Brain microvascular endothelial cell (primary cell): ENCODE results near the gene B3GLCT.
"Not testable (repeated sequence)": the region's sequence is repeated elsewhere in the genome, so short reads cannot be mapped to it uniquely, and the experiment has no call there.

ENCODE experiments used
- DNase-seq: peaks from one replicate; pipeline ENCODE4 v3.0.0-alpha.2; 2020
- H3K27ac ChIP-seq: fragments of 250-450 bp; sonication (Bioruptor Pico); 2 replicates; pipeline ENCODE4 v1.5.1; 2020; ENCODE audit warnings: mild to moderate bottlenecking, moderate library complexity
- H3K27me3 ChIP-seq: fragments of 250-450 bp; sonication (Bioruptor Pico); replicated peaks from 2 replicates; pipeline ENCODE4 v1.5.1; 2020; ENCODE audit warnings: mild to moderate bottlenecking
- H3K36me3 ChIP-seq: fragments of 250-450 bp; sonication (Bioruptor Pico); replicated peaks from 2 replicates; pipeline ENCODE4 v1.5.1; 2020; ENCODE audit warnings: mild to moderate bottlenecking
- H3K4me3 ChIP-seq: 2 replicates; pipeline ENCODE4 v1.5.1; 2011; ENCODE audit warnings: low read depth, mild to moderate bottlenecking, control low read depth, low read length, moderate library complexity
- CTCF ChIP-seq: IDR thresholded peaks from 2 replicates; pipeline ENCODE4 v1.5.1; 2011; ENCODE audit warnings: low read depth, mild to moderate bottlenecking, moderate library complexity, low read length, control low read depth, inconsistent platforms; ENCODE audit errors: missing control alignments
- in situ Hi-C: cut with HindIII; loops from 2 replicates; pipeline ENCODE4 v1.10.0; 2017; ENCODE audit warnings: low sequenced_read_pairs, low pct_ligation_motif_present

The B3GLCT gene

GRCh38 chr13:31209841-31210210 lies 10.1 kb downstream of the B3GLCT start:
- H3K27me3 ChIP-seq: no peaks in the 10 kb centered on the region
- no peak for TF ChIP-seq CTCF
- H3K36me3 ChIP-seq: no peaks in the 10 kb centered on the region
- H3K27ac ChIP-seq: no peak overlapping the region
- H3K4me3 ChIP-seq: no peak overlapping the region
- in situ Hi-C loops: no loop called here
- DNase-seq: no peak

GRCh38 chr13:31213651-31214289 lies 14.0 kb downstream of the B3GLCT start:
- Histone ChIP-seq H3K27me3 (no peaks in the 10 kb centered on the region), H3K27ac (no peak overlapping the region), H3K4me3 (no peak overlapping the region), H3K36me3 (no peaks in the 10 kb centered on the region)
- no peak for TF ChIP-seq CTCF
- in situ Hi-C loops: no loop called here
- no peak for DNase-seq

GRCh38 chr13:31214435-31214834 lies 14.7 kb downstream of the B3GLCT start:
- Histone ChIP-seq H3K27me3 (no peaks in the 10 kb centered on the region), H3K27ac (no peak overlapping the region), H3K36me3 (no peaks in the 10 kb centered on the region), H3K4me3 (no peak overlapping the region)
- in situ Hi-C loops: no loop called here
- TF ChIP-seq CTCF: no peak
- DNase-seq: no peak

- in situ Hi-C loops, H3K36me3 ChIP-seq, H3K27me3 ChIP-seq, DNase-seq, H3K27ac ChIP-seq, H3K4me3 ChIP-seq: not testable (repeated sequence)
These were observed 17.1 kb downstream of the B3GLCT start for GRCh38 chr13:31216916-31217315.

- no peak for TF ChIP-seq CTCF
- Histone ChIP-seq H3K27ac (no peak overlapping the region), H3K27me3 (no peaks in the 10 kb centered on the region), H3K4me3 (no peak overlapping the region), H3K36me3 (no peaks in the 10 kb centered on the region)
- in situ Hi-C loops: no loop called here
- DNase-seq: no peak
These were observed 20.3 kb downstream of the B3GLCT start for GRCh38 chr13:31219909-31220598.

GRCh38 chr13:31221057-31221456 lies 21.3 kb downstream of the B3GLCT start:
- in situ Hi-C loops: no loop called here
- Histone ChIP-seq H3K4me3 (no peak overlapping the region), H3K36me3 (no peaks in the 10 kb centered on the region), H3K27ac (no peak overlapping the region), H3K27me3 (no peaks in the 10 kb centered on the region)
- no peak for DNase-seq
- TF ChIP-seq CTCF: no peak
